Tibial nerve (tissue), 4 donors: ENCODE results near the gene SLC35D1.

Experiments used
- CTCF ChIP-seq, 5 experiments: fragments of 200-600 bp in 3 of 5; fragments of 450-650 bp in 2 of 5; sonication (generic) in 3 of 5; IDR thresholded peaks; one replicate each; pipeline ENCODE4 v1.5.1; 2016 to 2019; ENCODE audit warnings: antibody characterized with exemption in 5 of 5, mild to moderate bottlenecking in 3 of 5, moderate library complexity in 2 of 5
- EP300 ChIP-seq, 2 donors: sonication (generic); formaldehyde crosslinking; IDR thresholded peaks; one replicate each; pipeline ENCODE4 v1.6.1; 2017; ENCODE audit warnings: antibody characterized with exemption in 2 of 2, mild to moderate bottlenecking in 1 of 2
- POLR2A ChIP-seq, 2 donors: fragments of 450-650 bp; IDR thresholded peaks; one replicate each; pipeline ENCODE4 v1.6.1; 2017; ENCODE audit warnings: antibody characterized with exemption in 2 of 2, mild to moderate bottlenecking in 2 of 2, moderate library complexity in 2 of 2

DNA sequence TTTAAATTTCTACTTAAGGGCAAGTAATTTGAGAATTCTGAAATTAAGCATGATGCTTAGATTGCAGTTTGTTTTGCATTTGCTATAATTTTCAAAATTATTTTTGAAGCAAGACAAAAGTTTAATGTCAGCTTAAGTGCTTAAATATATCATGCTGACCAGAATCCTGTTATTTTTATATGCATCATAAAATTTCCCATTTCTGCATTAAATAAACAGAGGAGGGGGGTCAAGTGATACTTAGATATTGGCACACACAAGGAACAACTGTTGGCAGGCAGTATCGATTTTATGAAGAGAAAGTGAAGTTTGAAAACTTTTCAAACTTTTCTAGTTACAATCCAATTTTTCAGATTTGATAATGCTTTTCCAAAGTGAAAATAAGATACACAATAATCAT, 68.1 kb downstream of the SLC35D1 start:
- TF ChIP-seq CTCF (IDR thresholded peaks at IDR 0.05): no peak
- no peak for TF ChIP-seq POLR2A (IDR thresholded peaks at IDR 0.05)
- no peak for TF ChIP-seq EP300 (IDR thresholded peaks at IDR 0.05)
